Measurements from ENCODE around the gene RNF8.

DNA sequence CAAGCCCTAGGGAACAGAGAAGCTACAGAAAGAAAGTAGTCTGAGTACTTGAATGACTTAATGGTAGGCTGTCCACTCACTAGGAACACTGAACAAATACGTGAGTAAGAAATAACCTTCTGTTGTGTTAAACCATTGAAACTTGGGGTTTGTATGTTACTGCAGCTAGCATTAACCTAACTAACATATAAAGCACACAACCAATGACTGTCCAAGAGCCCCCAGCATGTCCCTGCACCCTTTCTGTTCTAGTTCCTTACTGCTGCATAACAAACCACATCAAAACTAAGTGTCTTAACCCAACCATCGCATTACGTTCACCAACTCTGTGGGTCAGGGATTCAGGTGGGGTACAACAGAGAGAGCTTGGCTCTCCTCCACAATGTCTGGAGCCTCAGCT is 10.5 kb upstream of the RNF8 start:
- TF ChIP-seq, protein P1, sequence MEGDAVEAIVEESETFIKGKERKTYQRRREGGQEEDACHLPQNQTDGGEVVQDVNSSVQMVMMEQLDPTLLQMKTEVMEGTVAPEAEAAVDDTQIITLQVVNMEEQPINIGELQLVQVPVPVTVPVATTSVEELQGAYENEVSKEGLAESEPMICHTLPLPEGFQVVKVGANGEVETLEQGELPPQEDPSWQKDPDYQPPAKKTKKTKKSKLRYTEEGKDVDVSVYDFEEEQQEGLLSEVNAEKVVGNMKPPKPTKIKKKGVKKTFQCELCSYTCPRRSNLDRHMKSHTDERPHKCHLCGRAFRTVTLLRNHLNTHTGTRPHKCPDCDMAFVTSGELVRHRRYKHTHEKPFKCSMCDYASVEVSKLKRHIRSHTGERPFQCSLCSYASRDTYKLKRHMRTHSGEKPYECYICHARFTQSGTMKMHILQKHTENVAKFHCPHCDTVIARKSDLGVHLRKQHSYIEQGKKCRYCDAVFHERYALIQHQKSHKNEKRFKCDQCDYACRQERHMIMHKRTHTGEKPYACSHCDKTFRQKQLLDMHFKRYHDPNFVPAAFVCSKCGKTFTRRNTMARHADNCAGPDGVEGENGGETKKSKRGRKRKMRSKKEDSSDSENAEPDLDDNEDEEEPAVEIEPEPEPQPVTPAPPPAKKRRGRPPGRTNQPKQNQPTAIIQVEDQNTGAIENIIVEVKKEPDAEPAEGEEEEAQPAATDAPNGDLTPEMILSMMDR (IDR thresholded peaks at IDR 0.05), result no peak
- TF ChIP-seq POLR2A (IDR thresholded peaks at IDR 0.05), result no peak
